Stimulated activated CD8-positive, alpha-beta memory T cell treated with anti-CD3 and anti-CD28 coated beads, Interleukin-15, amount 100 ng/mL, for 4 hours (primary cell): ENCODE results near the gene ARRDC5.
"Not testable (repeated sequence)": the region's sequence is repeated elsewhere in the genome, so short reads cannot be mapped to it uniquely, and the experiment has no call there.

Experiments used
- DNase-seq, 2 donors: peaks; one replicate each; pipeline ENCODE4 v3.0.0-alpha.2; 2020; ENCODE audit warnings: low read depth in 2 of 2

ARRDC5 gene

DNA sequence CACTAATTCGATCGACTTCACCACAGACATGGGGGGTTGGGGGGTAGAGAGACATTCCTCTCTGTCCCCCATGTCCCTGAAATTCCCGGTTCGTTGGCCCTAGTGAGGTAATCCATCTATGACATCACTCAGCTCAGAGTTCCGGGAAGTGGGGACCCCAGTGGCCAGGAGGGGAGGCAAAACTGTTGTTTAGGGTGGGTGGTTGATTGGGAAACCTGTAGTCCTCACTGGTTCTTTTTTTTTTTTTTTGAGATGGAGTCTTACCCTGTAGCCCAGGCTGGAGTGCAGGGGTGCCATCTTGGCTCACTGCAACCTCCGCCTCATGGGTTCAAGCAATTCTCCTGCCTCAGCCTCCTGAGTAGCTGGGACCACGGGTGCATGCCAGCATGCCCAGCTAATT, at the start of gene ARRDC5:
Gene ARRDC5, minus strand, starts transcription at position 101 of the 400 bp plus-strand sequence. Its CDS starts 71 bp downstream, at position 30.
- DNase-seq: no peak

- DNase-seq: no peak
These were observed 49.0 kb upstream of the ARRDC5 start for GRCh38 chr19:4951656-4952055.

GRCh38 chr19:4950650-4951049, 48.0 kb upstream of the ARRDC5 start:
- not testable (repeated sequence) for DNase-seq

GRCh38 chr19:4941638-4942169, 39.0 kb upstream of the ARRDC5 start:
- DNase-seq: not testable (repeated sequence)

GRCh38 chr19:4939466-4939865, 36.8 kb upstream of the ARRDC5 start:
- DNase-seq: no peak

GRCh38 chr19:4938461-4938860, 35.8 kb upstream of the ARRDC5 start:
- DNase-seq: not testable (repeated sequence)

DNA sequence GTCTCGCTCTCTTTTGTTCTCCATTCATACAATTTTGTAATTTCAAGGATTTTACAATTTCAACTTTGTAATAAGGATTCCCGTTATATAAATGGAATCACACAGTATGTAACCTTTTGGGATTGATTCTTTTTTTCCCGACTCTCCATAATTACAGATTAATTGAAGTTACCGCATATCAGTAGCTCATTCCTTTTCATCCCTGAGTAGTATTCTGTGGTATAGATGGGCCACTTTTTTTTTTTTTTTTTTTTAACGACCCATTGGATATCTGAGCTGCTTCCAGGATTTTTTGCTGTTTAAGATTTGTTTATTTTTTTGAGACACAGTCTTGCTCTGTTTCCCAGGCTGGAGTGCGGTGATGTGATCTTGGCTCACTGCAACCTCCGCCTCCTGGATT, 34.4 kb upstream of the ARRDC5 start:
- DNase-seq: no peak

DNA sequence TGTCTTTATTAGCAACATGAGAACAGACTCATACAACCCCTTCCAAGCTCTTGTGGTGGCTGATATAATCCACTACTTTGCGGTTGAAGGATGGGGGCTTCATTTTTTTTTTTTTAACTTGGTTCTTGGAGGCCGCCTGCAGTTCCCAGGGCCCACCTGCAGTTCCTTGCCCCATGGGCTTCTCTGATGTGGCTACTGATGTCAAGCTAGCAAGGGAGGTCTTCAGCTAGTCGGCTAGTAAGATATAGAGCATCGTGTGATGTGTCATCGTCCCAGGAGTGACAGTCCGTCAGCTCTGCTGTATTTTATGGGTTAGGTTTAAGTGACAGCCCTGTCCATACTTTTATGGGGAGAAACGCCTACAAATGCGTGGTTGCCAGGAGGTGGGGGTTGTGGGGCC, 32.7 kb upstream of the ARRDC5 start:
- DNase-seq: no peak

- DNase-seq: no peak
These were observed 30.8 kb upstream of the ARRDC5 start for GRCh38 chr19:4933528-4933927.

DNA sequence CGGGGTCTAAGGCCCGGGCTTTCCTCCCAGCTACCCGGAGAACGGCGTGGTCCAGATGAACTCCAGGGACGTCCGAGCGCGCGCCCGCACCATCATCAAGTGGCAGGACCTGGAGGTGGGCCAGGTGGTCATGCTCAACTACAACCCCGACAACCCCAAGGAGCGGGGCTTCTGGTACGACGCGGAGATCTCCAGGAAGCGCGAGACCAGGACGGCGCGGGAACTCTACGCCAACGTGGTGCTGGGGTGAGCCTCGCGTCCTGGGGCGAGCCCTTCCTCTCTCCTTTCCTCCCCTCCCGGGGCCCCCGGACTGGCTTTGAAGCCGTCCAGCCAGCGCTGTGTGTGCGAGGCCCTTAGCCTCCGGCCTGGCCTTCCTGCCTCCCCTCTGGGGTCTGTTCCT, 30.0 kb upstream of the ARRDC5 start:
- no peak for DNase-seq

GRCh38 chr19:4930664-4931063, 28.0 kb upstream of the ARRDC5 start:
- no peak for DNase-seq

- no peak for DNase-seq
These were observed 26.5 kb upstream of the ARRDC5 start for GRCh38 chr19:4929186-4929585.

- no peak for DNase-seq
These were observed 20.6 kb upstream of the ARRDC5 start for GRCh38 chr19:4923276-4923747.

DNA sequence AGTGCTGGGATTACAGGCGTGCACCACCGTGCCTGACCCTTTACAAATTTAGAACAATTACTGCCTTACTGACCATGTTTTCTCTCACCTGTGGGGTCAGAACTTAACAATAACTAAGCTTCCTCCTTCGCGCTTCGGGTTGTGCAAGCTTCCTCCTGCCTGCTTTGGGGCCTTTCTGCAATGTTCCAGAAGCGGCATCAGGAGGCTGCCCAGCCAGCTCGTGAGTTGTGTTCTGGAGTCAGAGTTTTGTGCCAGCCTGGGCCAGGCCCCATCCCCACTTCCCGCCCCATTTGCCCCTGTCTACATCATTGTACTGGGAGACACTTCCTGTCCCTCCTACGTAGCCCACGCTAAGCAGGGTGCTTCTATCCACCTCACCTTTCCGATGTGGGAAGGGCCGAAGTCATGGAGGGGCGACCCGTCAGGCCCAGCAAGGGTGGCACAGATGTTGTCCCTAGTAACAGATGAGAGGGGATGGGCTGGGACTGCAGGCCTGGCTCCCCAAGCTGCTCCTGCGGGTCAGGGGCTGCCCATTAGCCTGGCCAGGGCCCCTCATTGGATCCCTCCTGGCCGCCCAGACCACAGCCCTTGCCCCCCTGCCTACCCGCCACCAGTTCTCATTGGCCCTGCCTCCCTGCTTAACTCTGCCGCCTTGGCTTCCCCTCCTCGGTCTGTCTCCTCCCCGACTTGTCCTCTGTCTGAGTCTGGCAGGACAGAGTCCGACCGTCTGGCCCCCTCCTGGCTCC, 20.0 kb upstream of the ARRDC5 start:
- no peak for DNase-seq

DNA sequence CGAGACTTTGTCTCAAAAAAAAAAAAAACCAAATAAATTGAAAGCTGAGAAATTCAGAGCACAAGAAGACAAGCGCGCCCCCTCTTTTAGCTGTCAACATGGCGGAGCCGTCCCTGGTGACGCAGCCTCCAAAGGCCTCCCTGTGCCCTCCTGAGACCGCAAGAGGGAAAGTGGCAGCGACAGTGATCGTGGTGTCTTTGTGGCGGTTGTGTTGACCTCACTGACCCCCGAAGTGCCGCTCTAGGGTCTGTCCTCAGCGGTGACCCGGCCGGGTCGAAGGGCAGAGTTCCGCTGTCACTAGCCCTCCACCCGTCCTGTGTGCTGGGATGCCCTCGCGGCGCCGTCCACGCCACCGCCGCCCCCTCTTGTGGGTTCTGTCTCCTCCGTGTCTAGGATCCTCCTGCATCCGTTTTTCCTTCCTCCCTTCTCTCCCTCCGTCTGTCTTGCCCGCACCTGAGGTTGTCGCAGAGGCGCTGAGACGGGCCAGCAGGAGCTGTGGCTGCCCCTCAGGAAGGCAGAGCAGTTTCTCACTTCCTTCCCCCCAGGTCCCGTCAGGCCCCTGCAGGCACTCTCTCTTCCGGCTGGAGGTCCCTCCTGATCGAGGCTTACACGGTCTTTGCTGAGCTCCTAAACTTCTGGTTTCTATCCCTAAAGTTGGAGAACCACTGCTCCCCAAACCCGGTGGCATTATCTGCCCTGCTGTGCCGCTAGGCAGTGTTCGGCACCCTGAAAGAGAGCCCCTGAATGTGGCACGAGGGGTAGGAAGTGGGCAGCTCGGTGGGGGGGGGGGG, 13.8 kb upstream of the ARRDC5 start:
- peak in 1 of 2 donors; percentile 10 for DNase-seq

DNA sequence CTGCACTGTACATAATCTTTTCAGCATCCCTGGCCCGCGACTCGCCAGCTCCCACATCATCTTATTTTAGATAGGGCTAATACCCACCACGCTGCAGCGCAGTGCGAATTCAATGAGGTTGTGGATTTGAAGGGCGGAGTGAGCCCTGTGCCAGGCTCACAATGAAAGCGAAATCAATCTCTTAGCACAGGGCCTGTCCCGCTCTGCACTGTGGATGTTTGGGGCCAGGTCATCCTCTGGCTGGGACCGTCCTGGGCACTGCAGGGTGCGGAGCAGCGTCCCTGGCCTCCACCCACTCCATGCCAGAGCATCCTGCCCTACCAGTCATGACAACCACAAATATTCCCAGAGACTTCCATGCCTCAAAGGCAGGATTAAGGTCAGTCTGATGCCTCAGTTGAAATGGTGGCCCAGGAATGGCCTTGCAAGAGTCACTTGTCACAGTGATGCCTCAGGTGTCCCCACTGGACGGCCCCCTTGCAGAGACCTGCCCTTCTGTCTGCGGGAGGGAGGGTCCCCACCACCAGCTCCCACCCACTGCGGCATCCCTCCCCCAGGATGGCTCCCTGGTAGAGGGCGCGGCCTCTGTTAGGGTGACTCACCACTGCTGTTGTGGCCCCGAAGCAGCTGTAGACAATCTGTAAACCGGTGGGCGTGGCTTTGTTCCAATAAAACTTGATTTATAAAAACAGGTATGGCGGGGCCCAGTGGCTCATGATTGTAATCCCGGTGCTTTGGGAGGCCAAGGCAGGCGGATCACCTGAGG, 12.2 kb upstream of the ARRDC5 start:
- peak in 1 of 2 donors; percentile 74 for DNase-seq

- DNase-seq: peak in 1 of 2 donors; percentile 14
These were observed 11.5 kb upstream of the ARRDC5 start for GRCh38 chr19:4913996-4914735.

DNA sequence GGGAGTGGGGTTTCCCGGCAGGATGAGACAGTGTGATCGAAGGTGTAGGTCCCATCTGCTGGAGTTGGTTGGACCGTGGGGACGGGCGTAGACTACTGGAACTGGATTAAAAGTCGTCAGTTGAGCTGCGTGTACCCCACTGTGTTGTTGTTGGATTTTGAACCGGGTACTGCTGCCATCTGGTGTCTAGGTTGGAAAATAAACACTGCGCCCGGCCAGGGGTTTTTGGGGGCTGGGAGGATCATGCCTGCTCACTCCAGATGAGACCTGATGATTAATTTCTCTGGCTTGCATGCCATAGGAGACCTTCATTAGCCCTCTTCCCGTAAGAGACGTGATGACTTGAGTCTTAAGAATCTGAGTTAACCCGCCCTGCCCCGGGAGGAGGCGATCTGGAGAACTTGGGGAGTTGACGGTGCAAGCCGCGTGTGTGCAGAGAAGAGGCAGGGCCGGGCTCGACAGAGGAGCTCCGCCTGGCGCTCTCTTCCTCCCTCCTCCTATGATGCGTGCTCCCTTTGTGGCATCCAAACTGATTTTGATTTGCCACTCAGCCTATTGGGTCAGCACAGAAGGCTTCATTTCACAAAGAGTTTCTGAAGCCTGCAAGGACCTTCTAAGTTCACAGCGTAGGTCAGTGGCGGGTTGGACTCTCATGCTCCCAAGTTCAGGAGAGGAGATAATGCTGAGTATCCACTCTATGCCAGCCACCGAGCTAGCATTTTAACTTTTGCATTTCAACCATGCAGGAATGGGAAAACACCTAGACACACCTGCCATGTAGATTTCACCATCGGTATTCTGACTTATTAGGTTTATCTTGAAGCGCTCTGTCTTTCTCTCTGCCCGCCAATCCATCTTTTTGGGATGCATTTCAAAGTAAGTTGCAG, 9.3 kb upstream of the ARRDC5 start:
- DNase-seq: peak in 1 of 2 donors; percentile 37

GRCh38 chr19:4911314-4911713, 8.6 kb upstream of the ARRDC5 start:
- DNase-seq: no peak
